ENCODE results near the gene SART1.
"Not testable (repeated sequence)": the region's sequence is repeated elsewhere in the genome, so short reads cannot be mapped to it uniquely, and the experiment has no call there.

SART1 gene

GRCh38 chr11:65937766-65938165 lies 23.8 kb upstream of the SART1 start:
- DNase-seq, result no peak

GRCh38 chr11:65941720-65942310 lies 19.7 kb upstream of the SART1 start:
- DNase-seq, result no peak

DNA sequence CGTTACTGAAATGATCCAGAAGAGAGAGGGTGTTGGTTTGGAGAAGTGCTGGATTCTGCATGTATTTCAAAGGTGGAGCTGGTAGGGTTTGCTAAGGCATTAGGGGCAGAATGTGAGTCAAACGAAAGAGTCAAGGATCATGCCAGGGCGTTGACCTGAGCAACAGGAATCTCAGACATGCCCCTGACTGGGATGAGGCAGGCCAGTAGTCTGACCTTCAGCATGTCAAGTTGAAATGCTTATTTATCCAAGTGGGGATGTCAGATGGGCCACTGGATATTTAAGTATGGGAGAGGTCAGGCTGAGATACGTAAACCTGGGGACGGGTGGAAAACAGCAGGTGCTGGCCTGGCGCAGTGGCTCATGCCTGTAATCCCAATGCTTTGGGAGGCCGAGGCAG lies 19.0 kb upstream of the SART1 start:
- no peak for DNase-seq

GRCh38 chr11:65944191-65944590 lies 17.3 kb upstream of the SART1 start:
- no peak for DNase-seq

DNA sequence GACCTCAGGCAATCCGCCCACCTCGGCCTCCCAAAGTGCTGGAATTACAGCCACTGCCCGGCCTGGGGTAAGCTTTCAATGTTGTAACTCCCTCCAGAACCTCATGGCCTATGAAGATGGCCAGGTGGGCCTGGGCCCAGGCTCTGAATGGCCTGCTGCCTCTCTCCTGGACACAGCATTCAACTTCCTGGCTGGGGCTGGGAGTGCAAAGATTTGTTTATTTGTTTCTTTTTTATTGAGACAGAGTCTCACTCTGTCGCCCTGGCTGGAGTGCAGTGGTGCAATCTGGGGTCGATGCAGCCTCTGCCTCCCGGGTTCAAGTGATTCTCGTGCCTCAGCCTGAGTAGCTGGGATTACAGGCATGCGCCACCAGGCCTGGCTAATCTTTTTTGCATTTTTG lies 16.8 kb upstream of the SART1 start:
- DNase-seq, result no peak

DNA sequence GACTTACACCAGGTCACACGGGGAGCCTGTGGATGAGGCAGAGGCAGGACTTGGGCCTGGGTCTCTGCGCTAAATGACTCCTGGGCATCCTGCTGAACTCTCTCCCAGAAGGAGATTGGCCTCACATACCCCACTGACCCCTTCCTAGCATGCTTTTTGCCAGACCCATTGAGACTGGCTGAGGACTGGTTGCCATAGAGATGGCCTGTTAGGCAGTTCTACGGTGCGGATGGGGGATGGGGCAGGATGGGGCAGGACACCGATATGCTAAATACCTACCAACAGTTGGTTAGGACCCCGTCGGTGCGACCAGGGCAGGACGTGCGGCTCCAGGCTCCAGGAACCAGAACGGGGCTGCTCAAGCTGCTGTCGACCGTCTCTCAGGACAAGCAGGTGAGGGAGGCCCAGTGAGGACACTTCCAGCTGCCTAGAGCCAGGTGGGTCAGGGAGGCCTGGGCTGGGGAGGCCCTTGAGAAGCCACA lies 16.1 kb upstream of the SART1 start, which contains the start of gene TSGA10IP:
TSGA10IP (plus strand) TSS at position 51 of the 482 bp plus-strand sequence; CDS start at position 247, 196 bp downstream.
- DNase-seq, result no peak

- no peak for DNase-seq
Measured at GRCh38 chr11:65945941-65946558, 15.5 kb upstream of the SART1 start.

DNA sequence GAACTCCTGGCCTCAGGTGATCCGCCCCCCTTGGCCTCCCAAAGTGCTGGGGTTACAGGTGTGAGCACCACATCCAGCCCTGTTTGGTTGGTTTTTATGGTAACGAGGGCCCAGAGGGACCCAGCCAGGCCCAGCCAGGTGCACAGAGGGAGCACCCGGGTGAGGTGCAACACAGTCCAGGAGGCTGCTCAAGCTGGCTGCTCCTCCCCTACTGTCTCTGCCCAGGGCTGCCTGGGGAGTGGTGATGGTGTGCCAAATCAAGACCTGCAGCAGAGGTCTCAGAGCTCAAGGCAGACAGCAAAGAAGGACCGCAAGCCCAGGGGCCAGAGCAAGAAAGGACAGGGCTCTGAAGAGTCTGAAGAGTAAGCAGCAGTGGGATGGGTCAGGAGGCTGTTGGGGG lies 14.9 kb upstream of the SART1 start:
- no peak for DNase-seq

GRCh38 chr11:65947133-65947532 lies 14.4 kb upstream of the SART1 start:
- DNase-seq, result no peak

DNA sequence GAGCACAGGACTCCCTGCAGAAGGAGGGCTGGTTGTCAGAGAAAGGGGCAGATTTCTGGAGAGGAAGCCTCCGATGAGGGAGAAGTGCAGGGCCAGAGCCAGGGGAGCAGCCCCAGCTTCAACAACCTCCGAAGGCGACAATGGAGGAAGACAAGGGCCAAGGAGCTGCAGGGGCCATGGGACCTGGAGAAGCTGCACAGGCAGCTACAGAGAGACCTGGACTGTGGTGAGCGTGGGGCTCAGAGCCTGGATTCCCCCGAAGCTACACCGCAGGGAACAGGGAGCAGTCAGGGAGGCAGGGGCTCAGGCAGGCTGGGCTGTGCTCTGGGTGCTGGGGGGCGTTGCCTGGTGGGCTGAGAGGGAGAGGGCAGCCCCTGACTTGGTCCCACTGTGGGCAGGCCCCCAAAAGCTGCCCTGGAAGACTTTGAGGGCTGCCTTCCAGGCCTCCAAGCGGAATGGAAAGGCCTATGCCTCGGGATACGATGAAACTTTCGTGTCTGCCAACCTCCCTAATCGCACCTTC lies 13.9 kb upstream of the SART1 start:
- DNase-seq, result no peak

DNA sequence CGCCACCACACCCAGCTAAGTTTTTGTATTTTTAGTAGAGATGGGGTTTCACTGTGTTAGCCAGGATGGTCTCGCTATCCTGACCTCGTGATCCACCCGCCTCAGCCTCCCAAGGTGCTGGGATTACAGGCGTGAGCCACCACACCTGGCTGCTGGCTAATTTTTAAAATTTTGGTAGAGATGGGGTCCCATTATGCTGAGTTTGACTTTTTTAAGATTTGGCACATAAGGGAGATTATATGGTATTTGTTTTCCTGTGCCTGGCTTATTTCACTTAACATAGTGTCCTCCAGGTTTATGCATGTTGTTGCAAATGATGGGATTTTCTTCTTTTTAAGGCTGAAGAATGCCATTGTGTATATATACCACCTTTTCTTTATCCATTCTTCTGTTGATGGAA lies 10.8 kb upstream of the SART1 start:
- not testable (repeated sequence) for DNase-seq

DNA sequence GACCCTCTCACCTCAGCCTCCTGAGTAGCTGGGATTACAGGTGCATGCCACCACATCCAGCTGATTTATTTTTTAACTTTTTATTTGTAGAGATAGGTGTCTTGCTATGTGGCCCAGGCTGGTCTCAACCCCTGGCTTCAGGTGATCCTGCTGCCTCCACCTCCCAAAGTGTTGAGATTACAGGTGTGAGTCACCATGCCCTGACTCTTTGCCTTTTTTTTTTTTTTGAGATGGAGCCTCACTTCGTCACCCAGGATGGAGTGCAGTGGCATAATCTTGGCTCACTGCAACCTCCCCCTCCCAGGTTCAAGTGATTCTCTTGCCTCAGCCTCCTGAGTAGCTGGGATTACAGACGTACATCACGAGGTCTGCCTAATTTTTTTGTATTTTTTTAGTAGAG lies 9.9 kb upstream of the SART1 start:
- DNase-seq, result not testable (repeated sequence)

GRCh38 chr11:65952052-65952521 lies 9.4 kb upstream of the SART1 start:
- no peak for DNase-seq

DNA sequence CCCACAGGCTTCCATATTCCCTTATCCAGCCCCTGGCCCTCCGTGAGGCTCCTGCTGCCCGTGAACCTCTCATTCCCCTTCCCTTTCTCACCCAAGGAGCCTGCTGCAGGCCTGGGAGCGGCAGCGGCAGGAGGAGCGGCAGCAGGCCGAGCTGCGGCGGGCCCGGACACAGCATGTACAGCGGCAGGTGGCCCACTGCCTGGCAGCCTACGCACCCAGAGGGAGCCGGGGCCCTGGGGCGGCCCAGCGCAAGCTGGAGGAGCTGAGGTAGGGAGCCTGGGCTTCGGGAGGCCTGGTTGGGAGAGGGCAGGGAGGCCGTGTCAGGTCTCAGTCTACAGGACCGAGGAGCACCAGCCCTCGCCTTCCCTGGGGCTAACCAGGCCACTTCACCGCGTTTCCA lies 8.1 kb upstream of the SART1 start:
- no peak for DNase-seq

DNA sequence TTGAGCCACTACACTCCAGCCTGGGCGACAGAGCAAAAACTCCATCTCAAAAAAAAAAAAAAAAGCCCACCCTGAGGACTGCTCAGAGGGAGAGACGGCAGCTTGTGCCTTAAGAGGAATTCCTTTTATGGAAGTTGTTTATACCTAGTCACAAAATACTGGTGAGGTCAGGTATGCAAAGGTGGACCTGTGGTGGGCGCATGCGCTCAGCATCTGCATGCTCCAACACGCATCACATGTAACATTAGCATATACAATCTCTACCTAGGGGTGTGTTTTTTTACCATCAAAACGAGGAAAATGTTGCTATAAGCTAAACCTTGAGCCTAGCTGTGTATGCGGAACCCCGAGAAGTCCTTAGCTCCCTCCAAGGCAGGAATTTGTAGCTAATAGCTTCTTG lies 6.8 kb upstream of the SART1 start:
- no peak for DNase-seq

DNA sequence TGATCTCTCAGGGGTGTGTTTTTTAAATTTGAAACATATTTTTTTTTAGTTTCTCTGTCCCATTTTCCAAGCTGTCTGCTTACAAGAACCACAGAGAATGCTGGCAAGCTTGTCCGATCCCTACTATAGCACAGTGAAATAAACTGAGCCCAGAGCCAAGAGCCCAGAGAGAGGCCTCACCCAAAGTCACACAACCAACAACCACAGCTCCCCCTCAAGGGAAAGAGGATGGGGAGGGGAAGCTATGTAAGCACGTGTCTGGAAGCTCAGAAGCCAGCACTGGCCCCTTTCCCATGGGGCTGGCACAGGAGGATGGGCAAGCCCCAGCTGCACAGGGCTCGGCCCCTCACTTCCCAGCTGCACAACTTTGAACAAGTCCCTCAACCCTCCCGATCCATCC lies 3.2 kb upstream of the SART1 start:
- DNase-seq, result no peak

GRCh38 chr11:65958774-65959420 lies 2.6 kb upstream of the SART1 start:
- DNase-seq, result no peak

GRCh38 chr11:65960824-65961266 lies 689 bp upstream of the SART1 start:
- DNase-seq, result no peak

- DNase-seq, result no peak
Measured at GRCh38 chr11:65962141-65962564, 619 bp downstream of the SART1 start.

GRCh38 chr11:65964906-65965305 lies 3.4 kb downstream of the SART1 start:
- no peak for DNase-seq

DNA sequence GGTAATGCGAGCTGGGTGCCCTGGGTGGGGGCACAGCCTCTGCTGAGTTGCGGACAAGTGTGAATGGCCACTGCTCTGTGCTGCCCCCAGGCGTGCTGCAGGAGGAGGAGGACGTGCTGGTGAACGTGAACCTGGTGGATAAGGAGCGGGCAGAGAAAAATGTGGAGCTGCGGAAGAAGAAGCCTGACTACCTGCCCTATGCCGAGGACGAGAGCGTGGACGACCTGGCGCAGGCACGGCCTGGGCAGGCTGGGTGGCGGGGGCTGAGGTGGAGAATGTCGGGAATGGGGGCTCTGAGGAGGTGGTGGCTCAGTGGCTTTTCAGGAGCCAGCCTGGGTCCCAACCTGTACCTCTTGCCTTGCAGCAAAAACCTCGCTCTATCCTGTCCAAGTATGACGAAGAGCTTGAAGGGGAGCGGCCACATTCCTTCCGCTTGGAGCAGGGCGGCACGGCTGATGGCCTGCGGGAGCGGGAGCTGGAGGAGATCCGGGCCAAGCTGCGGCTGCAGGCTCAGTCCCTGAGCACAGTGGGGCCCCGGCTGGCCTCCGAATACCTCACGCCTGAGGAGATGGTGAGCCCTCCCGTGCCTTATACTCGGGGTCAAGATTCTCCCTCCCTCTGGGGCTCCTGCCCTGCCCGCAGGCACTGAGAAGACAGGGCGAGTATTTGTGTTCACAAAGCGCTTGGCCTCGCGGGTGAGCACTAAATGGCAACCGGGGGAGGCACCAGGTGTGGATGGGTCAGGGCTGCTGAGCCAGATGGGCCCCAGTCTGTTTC lies 4.6 kb downstream of the SART1 start:
- no peak for DNase-seq

- no peak for DNase-seq
Measured at GRCh38 chr11:65967329-65967934, 5.9 kb downstream of the SART1 start.

All from activated CD8-positive, alpha-beta memory T cell treated with anti-CD3 and anti-CD28 coated beads for 24 hours (primary cell).